Measurements from ENCODE around the gene CPNE7.
A peak's percentile ranks its signal among the peaks of the same experiment; 100 is the strongest.

The CPNE7 gene

GRCh38 chr16:89573826-89574680, 1.5 kb upstream of the CPNE7 start:
- Histone ChIP-seq H3K9me3 (ENCODE audit: control insufficient read depth, insufficient read depth, low read depth, low read length) (no peaks in the 10 kb centered on the region), H3K4me3 (ENCODE audit: low read depth, low read length) (no peak overlapping the region), H3K4me1 (ENCODE audit: control insufficient read depth, insufficient read depth, low read length) (no peaks in the 10 kb centered on the region), H3K36me3 (ENCODE audit: control insufficient read depth in 2 of 2, insufficient read depth in 1 of 2, low read length in 2 of 2) (no peaks in the 10 kb centered on the region), H3K27ac (ENCODE audit: extremely low read depth, low read depth, low read length) (no peak overlapping the region)
- ChIA-PET CTCF (interaction anchor here (0.7 to 0.9 kb wide), 2 partner anchors 8 to 10 kb away, joined by 3 read pairs; no protein-coding TSS in a partner anchor), POLR2A (no interaction called here)
- 0 out of 2 replicates have a peak, but pooled peaks have one; percentile 34 for TF ChIP-seq ZNF335 (tag by site-specific recombination; conservative IDR thresholded peaks at IDR 0.05)
- no peak for TF ChIP-seq HOXC10 (CRISPR knock-in tag; IDR thresholded peaks at IDR 0.05)

- H3K4me3 ChIP-seq (ENCODE audit: low read depth, low read length) = no peak overlapping the region
- ChIA-PET CTCF (interaction anchor here (0.9 kb wide), 1 partner anchor 9 kb away, joined by 3 read pairs; no protein-coding TSS in a partner anchor), POLR2A (no interaction called here)
- no peaks in the 10 kb centered on the region for H3K4me1 ChIP-seq (ENCODE audit: control insufficient read depth, insufficient read depth, low read length)
- H3K9me3 ChIP-seq (ENCODE audit: control insufficient read depth, insufficient read depth, low read depth, low read length) = no peaks in the 10 kb centered on the region
- H3K27ac ChIP-seq (ENCODE audit: extremely low read depth, low read depth, low read length) = no peak overlapping the region
- TF ChIP-seq HOXD13 (CRISPR knock-in tag; IDR thresholded peaks at IDR 0.05; ENCODE audit: borderline replicate concordance) (no peak), ZNF280D (tag by site-specific recombination; IDR thresholded peaks at IDR 0.05) (no peak), ZNF596 (tag by site-specific recombination; IDR thresholded peaks at IDR 0.05) (no peak), ZNF16 (tag by site-specific recombination; IDR thresholded peaks at IDR 0.05; ENCODE audit: low read depth) (no peak), ZNF707 (tag by site-specific recombination; IDR thresholded peaks at IDR 0.05) (no peak), MYNN (tag by site-specific recombination; IDR thresholded peaks at IDR 0.05; ENCODE audit: borderline replicate concordance) (no peak), ZNF24 (tag by site-specific recombination; IDR thresholded peaks at IDR 0.05) (no peak), ZIC2 (tag by site-specific recombination; IDR thresholded peaks at IDR 0.05) (no peak), KLF16 (tag by site-specific recombination; IDR thresholded peaks at IDR 0.05) (no peak), ZBTB26 (tag by site-specific recombination; optimal IDR thresholded peaks at IDR 0.05) (no peak), ZNF629 (tag by site-specific recombination; IDR thresholded peaks at IDR 0.05) (no peak), SALL2 (tag by site-specific recombination; IDR thresholded peaks at IDR 0.05; ENCODE audit: borderline replicate concordance) (no peak), ZFP69B (tag by site-specific recombination; IDR thresholded peaks at IDR 0.05) (no peak), ZNF488 (tag by site-specific recombination; IDR thresholded peaks at IDR 0.05) (no peak)
- no peaks in the 10 kb centered on the region for H3K36me3 ChIP-seq (ENCODE audit: control insufficient read depth in 2 of 2, insufficient read depth in 1 of 2, low read length in 2 of 2)
Measured at GRCh38 chr16:89574681-89575246, 794 bp upstream of the CPNE7 start.

Measured in HEK293 (cell line).